ENCODE data around the gene ZNF674.

Gene ZNF674

DNA sequence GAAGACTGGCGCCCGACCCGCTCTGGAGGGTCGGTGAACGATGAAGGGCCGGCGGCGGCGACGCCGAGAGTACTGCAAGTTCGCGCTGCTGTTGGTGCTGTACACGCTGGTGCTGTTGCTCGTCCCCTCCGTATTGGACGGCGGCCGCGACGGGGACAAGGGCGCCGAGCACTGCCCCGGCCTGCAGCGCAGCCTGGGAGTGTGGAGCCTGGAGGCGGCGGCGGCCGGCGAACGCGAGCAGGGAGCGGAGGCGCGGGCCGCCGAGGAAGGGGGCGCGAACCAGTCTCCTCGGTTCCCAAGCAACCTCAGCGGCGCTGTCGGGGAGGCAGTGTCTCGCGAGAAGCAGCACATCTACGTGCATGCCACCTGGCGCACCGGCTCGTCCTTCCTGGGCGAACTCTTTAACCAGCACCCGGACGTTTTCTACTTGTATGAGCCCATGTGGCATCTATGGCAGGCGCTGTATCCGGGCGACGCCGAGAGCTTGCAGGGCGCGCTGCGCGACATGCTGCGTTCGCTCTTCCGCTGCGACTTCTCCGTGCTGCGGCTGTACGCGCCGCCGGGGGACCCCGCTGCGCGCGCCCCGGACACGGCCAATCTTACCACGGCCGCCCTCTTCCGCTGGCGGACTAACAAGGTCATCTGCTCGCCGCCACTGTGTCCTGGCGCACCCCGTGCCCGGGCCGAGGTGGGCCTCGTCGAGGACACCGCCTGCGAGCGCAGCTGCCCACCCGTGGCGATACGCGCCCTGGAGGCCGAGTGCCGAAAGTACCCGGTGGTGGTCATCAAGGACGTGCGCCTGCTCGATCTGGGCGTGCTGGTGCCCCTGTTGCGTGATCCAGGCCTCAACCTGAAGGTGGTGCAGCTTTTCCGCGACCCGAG is 28.9 kb upstream of the ZNF674 start:
- H3K4me3 ChIP-seq (replicated peaks; ENCODE audit: insufficient read depth, low read length): peak overlapping the region; percentile 57
- H3K27ac ChIP-seq (replicated peaks): no peak overlapping the region
- H3K27me3 ChIP-seq (ENCODE audit: insufficient read depth, poor library complexity, severe bottlenecking): no peaks in the 10 kb centered on the region
- no peak for TF ChIP-seq SPI1 (IDR thresholded peaks at IDR 0.05; ENCODE audit: borderline replicate concordance, low read depth)
- no peak for TF ChIP-seq POLR2AphosphoS5 (IDR thresholded peaks at IDR 0.05; ENCODE audit: low read depth)
- TF ChIP-seq GABPA (IDR thresholded peaks at IDR 0.05; ENCODE audit: low read depth): no peak
- TF ChIP-seq, protein P1, sequence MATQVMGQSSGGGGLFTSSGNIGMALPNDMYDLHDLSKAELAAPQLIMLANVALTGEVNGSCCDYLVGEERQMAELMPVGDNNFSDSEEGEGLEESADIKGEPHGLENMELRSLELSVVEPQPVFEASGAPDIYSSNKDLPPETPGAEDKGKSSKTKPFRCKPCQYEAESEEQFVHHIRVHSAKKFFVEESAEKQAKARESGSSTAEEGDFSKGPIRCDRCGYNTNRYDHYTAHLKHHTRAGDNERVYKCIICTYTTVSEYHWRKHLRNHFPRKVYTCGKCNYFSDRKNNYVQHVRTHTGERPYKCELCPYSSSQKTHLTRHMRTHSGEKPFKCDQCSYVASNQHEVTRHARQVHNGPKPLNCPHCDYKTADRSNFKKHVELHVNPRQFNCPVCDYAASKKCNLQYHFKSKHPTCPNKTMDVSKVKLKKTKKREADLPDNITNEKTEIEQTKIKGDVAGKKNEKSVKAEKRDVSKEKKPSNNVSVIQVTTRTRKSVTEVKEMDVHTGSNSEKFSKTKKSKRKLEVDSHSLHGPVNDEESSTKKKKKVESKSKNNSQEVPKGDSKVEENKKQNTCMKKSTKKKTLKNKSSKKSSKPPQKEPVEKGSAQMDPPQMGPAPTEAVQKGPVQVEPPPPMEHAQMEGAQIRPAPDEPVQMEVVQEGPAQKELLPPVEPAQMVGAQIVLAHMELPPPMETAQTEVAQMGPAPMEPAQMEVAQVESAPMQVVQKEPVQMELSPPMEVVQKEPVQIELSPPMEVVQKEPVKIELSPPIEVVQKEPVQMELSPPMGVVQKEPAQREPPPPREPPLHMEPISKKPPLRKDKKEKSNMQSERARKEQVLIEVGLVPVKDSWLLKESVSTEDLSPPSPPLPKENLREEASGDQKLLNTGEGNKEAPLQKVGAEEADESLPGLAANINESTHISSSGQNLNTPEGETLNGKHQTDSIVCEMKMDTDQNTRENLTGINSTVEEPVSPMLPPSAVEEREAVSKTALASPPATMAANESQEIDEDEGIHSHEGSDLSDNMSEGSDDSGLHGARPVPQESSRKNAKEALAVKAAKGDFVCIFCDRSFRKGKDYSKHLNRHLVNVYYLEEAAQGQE (IDR thresholded peaks at IDR 0.05; ENCODE audit: insufficient replicate concordance, low read depth): no peak
- TF ChIP-seq, protein P2, sequence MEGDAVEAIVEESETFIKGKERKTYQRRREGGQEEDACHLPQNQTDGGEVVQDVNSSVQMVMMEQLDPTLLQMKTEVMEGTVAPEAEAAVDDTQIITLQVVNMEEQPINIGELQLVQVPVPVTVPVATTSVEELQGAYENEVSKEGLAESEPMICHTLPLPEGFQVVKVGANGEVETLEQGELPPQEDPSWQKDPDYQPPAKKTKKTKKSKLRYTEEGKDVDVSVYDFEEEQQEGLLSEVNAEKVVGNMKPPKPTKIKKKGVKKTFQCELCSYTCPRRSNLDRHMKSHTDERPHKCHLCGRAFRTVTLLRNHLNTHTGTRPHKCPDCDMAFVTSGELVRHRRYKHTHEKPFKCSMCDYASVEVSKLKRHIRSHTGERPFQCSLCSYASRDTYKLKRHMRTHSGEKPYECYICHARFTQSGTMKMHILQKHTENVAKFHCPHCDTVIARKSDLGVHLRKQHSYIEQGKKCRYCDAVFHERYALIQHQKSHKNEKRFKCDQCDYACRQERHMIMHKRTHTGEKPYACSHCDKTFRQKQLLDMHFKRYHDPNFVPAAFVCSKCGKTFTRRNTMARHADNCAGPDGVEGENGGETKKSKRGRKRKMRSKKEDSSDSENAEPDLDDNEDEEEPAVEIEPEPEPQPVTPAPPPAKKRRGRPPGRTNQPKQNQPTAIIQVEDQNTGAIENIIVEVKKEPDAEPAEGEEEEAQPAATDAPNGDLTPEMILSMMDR (IDR thresholded peaks at IDR 0.05; ENCODE audit: insufficient read depth, low read length): no peak
- DNase-seq (ENCODE audit: low read depth in 1 of 2, low spot score in 1 of 2): peak in 1 of 2 experiments; percentile 25

DNA sequence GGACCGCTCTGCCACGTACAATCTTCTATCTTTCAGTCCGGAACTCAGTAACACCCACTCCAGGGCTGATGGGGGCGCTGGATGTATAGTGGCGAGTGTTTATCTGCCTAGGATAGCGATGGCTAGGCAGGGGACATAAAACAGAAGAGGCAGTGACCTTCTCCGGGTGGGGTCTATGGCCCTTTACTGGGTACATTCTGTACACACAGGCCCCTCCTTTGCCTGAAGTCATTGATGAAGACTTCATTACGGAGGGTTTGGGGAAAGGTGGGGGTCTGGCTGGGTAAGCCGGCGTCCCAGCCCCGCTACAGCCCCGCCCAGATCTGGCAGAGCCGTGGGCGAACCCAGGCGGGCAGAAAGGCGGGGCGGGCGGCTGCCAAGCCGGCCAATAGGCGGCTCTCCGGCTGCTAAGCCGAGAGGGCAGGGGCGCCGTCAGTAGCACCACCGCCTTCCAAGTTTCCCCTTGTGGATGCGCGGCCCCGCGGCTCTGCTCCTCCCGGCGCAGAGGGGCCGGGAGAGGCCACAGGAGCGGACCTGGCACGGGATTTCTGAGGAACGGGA is 28.2 kb upstream of the ZNF674 start, which contains the start of gene CHST7:
Gene CHST7, plus strand, starts transcription at position 435 of the 561 bp plus-strand sequence. CDS start 167 bp downstream, outside the sequence.
- peak within 1 kb of the TSS; percentile 57 for H3K4me3 ChIP-seq (replicated peaks; ENCODE audit: insufficient read depth, low read length)
- DNase-seq (ENCODE audit: low read depth in 1 of 2, low spot score in 1 of 2): peak in 1 of 2 experiments; percentile 19
- H3K27me3 ChIP-seq (ENCODE audit: insufficient read depth, poor library complexity, severe bottlenecking): no peaks in the 10 kb centered on the region
- H3K27ac ChIP-seq (replicated peaks): no peak within 1 kb of the TSS
- TF ChIP-seq, protein P2 (IDR thresholded peaks at IDR 0.05; ENCODE audit: insufficient read depth, low read length): no peak
- TF ChIP-seq, protein P1 (IDR thresholded peaks at IDR 0.05; ENCODE audit: insufficient replicate concordance, low read depth): no peak
- no peak for TF ChIP-seq POLR2AphosphoS5 (IDR thresholded peaks at IDR 0.05; ENCODE audit: low read depth)
- no peak for TF ChIP-seq SPI1 (IDR thresholded peaks at IDR 0.05; ENCODE audit: borderline replicate concordance, low read depth)
- no peak for TF ChIP-seq GABPA (IDR thresholded peaks at IDR 0.05; ENCODE audit: low read depth)

DNA sequence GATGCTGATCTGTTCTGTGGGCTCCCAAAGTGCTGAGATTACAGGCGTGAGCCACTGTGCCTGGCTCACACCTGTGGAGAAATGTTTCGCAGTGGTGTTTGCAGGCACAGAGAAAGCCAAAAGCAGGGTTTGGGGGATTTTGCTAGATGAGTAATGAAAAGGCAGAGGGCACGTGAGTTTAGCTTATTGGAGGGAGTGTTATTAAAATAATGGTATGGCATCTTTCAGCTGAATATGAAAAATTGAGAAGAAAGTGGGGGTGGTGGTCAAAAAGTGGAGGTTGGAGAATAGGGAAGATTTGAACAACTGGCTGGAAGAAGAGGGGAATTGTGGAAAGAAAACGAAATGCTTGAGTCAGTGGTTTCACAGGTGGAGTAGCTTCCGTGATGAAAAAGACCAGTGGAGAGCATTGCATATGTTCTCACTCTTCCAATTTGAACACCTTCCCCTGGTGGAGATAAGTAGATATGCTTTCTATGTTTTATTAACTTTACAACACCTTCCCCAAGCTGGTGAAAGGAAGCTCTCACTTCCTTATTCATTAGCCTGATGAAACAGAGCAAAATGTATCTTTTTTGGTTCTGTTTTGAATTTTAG is 27.2 kb upstream of the ZNF674 start:
- Histone ChIP-seq H3K4me3 (replicated peaks; ENCODE audit: insufficient read depth, low read length) (no peak overlapping the region), H3K27ac (replicated peaks) (no peak overlapping the region), H3K27me3 (ENCODE audit: insufficient read depth, poor library complexity, severe bottlenecking) (no peaks in the 10 kb centered on the region)
- peak in 1 of 2 experiments; percentile 12 for DNase-seq (ENCODE audit: low read depth in 1 of 2, low spot score in 1 of 2)
- TF ChIP-seq POLR2AphosphoS5 (IDR thresholded peaks at IDR 0.05; ENCODE audit: low read depth) (no peak), SPI1 (IDR thresholded peaks at IDR 0.05; ENCODE audit: borderline replicate concordance, low read depth) (peak; percentile 74)
